GM18909 (cell line): Measurements from ENCODE around the gene CEMIP.

Experiments
- ATAC-seq: cut with Tn5 transposase; IDR thresholded peaks from one replicate; pipeline ENCODE4 v1.9.1; 2021; ENCODE audit warnings: mild to moderate bottlenecking; ENCODE audit not compliant: unreplicated experiment, poor library complexity

The CEMIP gene

GRCh38 chr15:80780416-80781221 is 1.4 kb downstream of the CEMIP start:
- ATAC-seq = no peak

GRCh38 chr15:80783260-80783659 is 4.1 kb downstream of the CEMIP start:
- ATAC-seq = no peak

GRCh38 chr15:80785335-80785734 is 6.2 kb downstream of the CEMIP start:
- ATAC-seq = no peak

- no peak for ATAC-seq
Measured at GRCh38 chr15:80785811-80786354, 6.7 kb downstream of the CEMIP start.

GRCh38 chr15:80787316-80787715 is 8.1 kb downstream of the CEMIP start:
- ATAC-seq = no peak

GRCh38 chr15:80788536-80788935 is 9.4 kb downstream of the CEMIP start:
- ATAC-seq = no peak

- no peak for ATAC-seq
Measured at GRCh38 chr15:80789296-80789695, 10.1 kb downstream of the CEMIP start.

- ATAC-seq = no peak
Measured at GRCh38 chr15:80789796-80790195, 10.6 kb downstream of the CEMIP start.

- no peak for ATAC-seq
Measured at GRCh38 chr15:80790236-80790635, 11.1 kb downstream of the CEMIP start.

- no peak for ATAC-seq
Measured at GRCh38 chr15:80791004-80791403, 11.8 kb downstream of the CEMIP start.

GRCh38 chr15:80796407-80796806 is 17.2 kb downstream of the CEMIP start:
- ATAC-seq = no peak

GRCh38 chr15:80798911-80799310 is 19.7 kb downstream of the CEMIP start:
- no peak for ATAC-seq

- no peak for ATAC-seq
Measured at GRCh38 chr15:80800067-80800466, 20.9 kb downstream of the CEMIP start.

GRCh38 chr15:80801891-80802680 is 22.9 kb downstream of the CEMIP start:
- ATAC-seq = no peak

GRCh38 chr15:80803580-80804525 is 24.7 kb downstream of the CEMIP start:
- ATAC-seq = no peak

GRCh38 chr15:80804970-80805495 is 25.9 kb downstream of the CEMIP start:
- ATAC-seq = no peak

GRCh38 chr15:80811781-80812315 is 32.7 kb downstream of the CEMIP start:
- no peak for ATAC-seq

- ATAC-seq = no peak
Measured at GRCh38 chr15:80815106-80815505, 35.9 kb downstream of the CEMIP start.

- ATAC-seq = no peak
Measured at GRCh38 chr15:80816049-80816653, 37.0 kb downstream of the CEMIP start.
